HL-60 (cell line): ENCODE measurements around the gene GAL3ST1.

Source experiments
- DNase-seq, 2 experiments: peaks; one replicate each; pipeline ENCODE4 v3.0.0-alpha.2; 2010 to 2020; ENCODE audit warnings: low read depth in 1 of 2, low spot score in 1 of 2
- H3K27ac ChIP-seq: fragments of 250-450 bp; sonication (Bioruptor Pico); replicated peaks from 2 replicates; pipeline ENCODE4 v1.5.1; 2020; ENCODE audit warnings: mild to moderate bottlenecking, moderate library complexity
- H3K27me3 ChIP-seq: fragments of 250-450 bp; sonication (Bioruptor Pico); 2 replicates; pipeline ENCODE4 v1.5.1; 2021; ENCODE audit warnings: mild to moderate bottlenecking, moderate library complexity; ENCODE audit not compliant: insufficient read depth, poor library complexity, severe bottlenecking
- H3K4me3 ChIP-seq: replicated peaks from 2 replicates; pipeline ENCODE4 v1.5.1; 2011; ENCODE audit warnings: mild to moderate bottlenecking, control low read depth, low read length; ENCODE audit not compliant: insufficient read depth
- GABPA ChIP-seq: IDR thresholded peaks from 2 replicates; pipeline ENCODE4 v1.6.1; 2012; ENCODE audit warnings: low read depth
- POLR2AphosphoS5 ChIP-seq: IDR thresholded peaks from 2 replicates; pipeline ENCODE4 v1.6.1; 2012; ENCODE audit warnings: low read depth
- SPI1 ChIP-seq: IDR thresholded peaks from 2 replicates; pipeline ENCODE4 v1.6.1; 2012; ENCODE audit warnings: low read depth, mild to moderate bottlenecking, borderline replicate concordance
- TF ChIP-seq, protein P1 (sequence below): IDR thresholded peaks from 2 replicates; pipeline ENCODE4 v1.6.1; 2012; ENCODE audit warnings: low read depth; ENCODE audit not compliant: insufficient replicate concordance
- TF ChIP-seq, protein P2 (sequence below): IDR thresholded peaks from one replicate; pipeline ENCODE4 v1.5.1; 2011; ENCODE audit warnings: low read length, control low read depth, inconsistent platforms; ENCODE audit not compliant: insufficient read depth

Gene GAL3ST1

DNA sequence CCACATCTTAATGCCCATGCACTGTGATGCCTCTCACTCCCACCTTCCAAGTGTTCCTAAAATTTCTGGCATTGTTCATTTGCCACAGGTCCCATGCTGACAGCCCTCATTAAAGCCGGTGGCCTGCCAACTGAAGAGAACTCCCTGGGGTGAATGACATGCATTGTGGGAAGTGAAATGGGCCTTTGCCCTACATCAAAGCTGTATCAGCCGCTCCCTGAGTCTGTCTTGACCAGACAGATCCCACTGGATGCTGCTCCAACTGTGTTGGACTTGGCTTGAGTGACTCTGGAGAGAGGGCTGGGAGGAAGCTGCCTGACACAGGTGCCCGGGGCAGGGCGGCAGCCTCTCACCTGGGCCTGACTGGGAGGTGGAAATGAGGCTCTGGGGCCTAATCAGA, 60.2 kb downstream of the GAL3ST1 start:
- Histone ChIP-seq H3K27me3 (no peaks in the 10 kb centered on the region), H3K4me3 (no peak overlapping the region), H3K27ac (no peak overlapping the region)
- TF ChIP-seq, protein P1, sequence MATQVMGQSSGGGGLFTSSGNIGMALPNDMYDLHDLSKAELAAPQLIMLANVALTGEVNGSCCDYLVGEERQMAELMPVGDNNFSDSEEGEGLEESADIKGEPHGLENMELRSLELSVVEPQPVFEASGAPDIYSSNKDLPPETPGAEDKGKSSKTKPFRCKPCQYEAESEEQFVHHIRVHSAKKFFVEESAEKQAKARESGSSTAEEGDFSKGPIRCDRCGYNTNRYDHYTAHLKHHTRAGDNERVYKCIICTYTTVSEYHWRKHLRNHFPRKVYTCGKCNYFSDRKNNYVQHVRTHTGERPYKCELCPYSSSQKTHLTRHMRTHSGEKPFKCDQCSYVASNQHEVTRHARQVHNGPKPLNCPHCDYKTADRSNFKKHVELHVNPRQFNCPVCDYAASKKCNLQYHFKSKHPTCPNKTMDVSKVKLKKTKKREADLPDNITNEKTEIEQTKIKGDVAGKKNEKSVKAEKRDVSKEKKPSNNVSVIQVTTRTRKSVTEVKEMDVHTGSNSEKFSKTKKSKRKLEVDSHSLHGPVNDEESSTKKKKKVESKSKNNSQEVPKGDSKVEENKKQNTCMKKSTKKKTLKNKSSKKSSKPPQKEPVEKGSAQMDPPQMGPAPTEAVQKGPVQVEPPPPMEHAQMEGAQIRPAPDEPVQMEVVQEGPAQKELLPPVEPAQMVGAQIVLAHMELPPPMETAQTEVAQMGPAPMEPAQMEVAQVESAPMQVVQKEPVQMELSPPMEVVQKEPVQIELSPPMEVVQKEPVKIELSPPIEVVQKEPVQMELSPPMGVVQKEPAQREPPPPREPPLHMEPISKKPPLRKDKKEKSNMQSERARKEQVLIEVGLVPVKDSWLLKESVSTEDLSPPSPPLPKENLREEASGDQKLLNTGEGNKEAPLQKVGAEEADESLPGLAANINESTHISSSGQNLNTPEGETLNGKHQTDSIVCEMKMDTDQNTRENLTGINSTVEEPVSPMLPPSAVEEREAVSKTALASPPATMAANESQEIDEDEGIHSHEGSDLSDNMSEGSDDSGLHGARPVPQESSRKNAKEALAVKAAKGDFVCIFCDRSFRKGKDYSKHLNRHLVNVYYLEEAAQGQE, result no peak
- TF ChIP-seq, protein P2, sequence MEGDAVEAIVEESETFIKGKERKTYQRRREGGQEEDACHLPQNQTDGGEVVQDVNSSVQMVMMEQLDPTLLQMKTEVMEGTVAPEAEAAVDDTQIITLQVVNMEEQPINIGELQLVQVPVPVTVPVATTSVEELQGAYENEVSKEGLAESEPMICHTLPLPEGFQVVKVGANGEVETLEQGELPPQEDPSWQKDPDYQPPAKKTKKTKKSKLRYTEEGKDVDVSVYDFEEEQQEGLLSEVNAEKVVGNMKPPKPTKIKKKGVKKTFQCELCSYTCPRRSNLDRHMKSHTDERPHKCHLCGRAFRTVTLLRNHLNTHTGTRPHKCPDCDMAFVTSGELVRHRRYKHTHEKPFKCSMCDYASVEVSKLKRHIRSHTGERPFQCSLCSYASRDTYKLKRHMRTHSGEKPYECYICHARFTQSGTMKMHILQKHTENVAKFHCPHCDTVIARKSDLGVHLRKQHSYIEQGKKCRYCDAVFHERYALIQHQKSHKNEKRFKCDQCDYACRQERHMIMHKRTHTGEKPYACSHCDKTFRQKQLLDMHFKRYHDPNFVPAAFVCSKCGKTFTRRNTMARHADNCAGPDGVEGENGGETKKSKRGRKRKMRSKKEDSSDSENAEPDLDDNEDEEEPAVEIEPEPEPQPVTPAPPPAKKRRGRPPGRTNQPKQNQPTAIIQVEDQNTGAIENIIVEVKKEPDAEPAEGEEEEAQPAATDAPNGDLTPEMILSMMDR, result no peak
- DNase-seq, result no peak

DNA sequence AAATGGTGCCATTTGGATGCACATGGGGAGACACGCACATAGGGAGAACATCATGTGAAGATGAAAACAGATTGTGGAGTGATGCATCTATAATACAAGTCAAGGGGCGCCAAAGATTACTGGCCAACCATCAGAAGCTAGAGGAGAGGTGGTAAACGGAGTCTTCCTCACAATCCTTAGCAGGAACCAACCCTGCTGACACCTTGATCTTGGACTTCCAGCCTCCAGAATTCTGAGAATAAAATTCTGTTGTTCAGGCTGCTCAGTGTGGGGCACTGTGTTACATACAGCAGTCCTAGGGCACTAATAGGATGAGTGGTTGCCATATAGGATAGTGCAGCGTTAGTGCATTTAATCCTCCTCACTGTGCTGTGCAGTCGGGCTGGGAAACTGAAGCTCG, 61.0 kb downstream of the GAL3ST1 start:
- TF ChIP-seq, protein P2, result no peak
- TF ChIP-seq SPI1, result no peak
- TF ChIP-seq GABPA, result no peak
- no peak for TF ChIP-seq POLR2AphosphoS5
- TF ChIP-seq, protein P1, result no peak
- H3K4me3 ChIP-seq, result no peak overlapping the region
- DNase-seq, result no peak
- no peak overlapping the region for H3K27ac ChIP-seq
- H3K27me3 ChIP-seq, result no peaks in the 10 kb centered on the region

DNA sequence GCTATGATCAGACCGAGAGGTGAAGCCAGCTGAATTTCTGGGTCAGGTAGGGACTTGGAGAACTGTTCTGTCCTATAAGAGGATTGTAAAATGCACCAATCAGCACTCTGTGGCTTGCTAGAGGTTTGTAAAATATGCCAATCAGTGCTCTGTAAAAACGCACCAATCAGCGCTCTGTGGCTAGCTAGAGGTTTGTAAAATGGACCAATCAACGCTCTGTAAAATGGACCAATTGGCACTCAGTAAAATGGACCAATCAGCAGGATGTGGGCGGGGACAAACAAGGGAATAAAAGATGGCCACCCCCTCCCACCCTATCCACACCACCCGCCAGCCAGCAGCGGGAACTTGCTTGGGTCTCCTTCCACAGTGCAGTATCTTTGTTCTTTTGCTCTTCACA, 62.6 kb downstream of the GAL3ST1 start:
- TF ChIP-seq, protein P1, result no peak
- TF ChIP-seq SPI1 (no peak), GABPA (no peak), POLR2AphosphoS5 (no peak)
- TF ChIP-seq, protein P2, result no peak
- Histone ChIP-seq H3K4me3 (no peak overlapping the region), H3K27ac (no peak overlapping the region), H3K27me3 (peaks cover 4% of the 10 kb centered on the region)
- DNase-seq, result no peak
